Measurements from ENCODE around the gene ZNF565. TPM values are rescaled to one million over a fixed set of nuclear protein-coding genes. Genes with fewer than 3 reads are reported as not detected.
"Not testable (repeated sequence)": the region's sequence is repeated elsewhere in the genome, so short reads cannot be mapped to it uniquely, and the experiment has no call there.

Gene ZNF565
- total RNA-seq, 1 experiment from 2014 or later, result 4.1 TPM

DNA sequence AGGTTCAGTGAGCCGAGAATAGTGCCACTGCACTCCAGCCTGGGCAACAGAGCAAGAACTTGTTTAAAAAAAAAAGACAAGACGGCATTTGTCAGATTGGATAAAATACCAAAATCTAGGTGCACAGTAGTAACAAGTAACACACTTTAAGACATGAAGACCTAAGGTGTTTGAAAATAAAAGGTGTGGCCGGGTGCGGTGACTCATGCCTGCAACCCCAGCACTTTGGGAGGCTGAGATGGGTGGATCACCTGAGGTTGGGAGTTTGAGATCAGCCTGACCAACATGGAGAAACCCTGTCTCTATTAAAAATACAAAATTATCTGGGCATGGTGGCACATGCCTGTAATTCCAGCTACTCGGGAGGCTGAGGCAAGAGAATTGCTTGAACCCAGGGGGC is 27.7 kb downstream of the ZNF565 start:
- not testable (repeated sequence) for H3K9me3 ChIP-seq (replicated peaks); H3K27me3 ChIP-seq; DNase-seq; H3K27ac ChIP-seq; H3K4me1 ChIP-seq; H3K4me3 ChIP-seq
- H3K36me3 ChIP-seq, result peaks cover 26% of the 10 kb centered on the region

GRCh38 chr19:36183245-36183628 is 31.2 kb downstream of the ZNF565 start:
- Histone ChIP-seq H3K27ac (no peak overlapping the region), H3K4me1 (no peaks in the 10 kb centered on the region), H3K36me3 (peaks cover 22% of the 10 kb centered on the region), H3K4me3 (no peak overlapping the region), H3K27me3 (no peaks in the 10 kb centered on the region), H3K9me3 (replicated peaks) (peaks cover 5% of the 10 kb centered on the region)
- no peak for DNase-seq

DNA sequence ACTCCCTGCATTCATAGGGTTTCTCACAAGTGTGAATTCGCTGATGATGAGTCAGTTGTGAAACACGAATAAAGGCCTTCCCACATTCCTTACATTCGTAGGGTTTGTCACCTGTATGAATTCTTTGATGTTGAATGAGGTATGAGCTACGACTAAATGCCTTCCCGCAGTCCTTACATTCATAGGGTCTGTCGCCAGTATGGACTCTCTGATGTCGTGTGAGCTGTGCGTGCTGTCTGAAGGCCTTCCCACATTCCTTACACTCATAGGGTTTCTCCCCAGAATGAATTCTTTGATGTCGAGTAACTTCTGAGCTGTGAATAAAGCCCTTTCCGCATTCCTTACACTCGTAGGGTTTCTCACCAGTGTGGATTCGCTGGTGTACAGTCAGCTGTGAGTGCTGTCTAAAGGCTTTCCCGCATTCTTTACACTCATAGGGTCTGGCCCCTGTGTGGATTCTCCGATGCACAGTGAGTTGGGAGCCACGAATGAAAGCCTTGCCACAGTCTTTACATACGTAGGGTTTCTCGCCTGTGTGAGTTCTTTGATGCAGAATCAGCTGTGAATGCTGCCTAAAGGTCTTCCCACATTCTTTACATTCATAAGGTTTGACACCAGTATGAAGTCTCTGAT is 31.7 kb downstream of the ZNF565 start:
- peaks cover 22% of the 10 kb centered on the region for H3K36me3 ChIP-seq
- no peaks in the 10 kb centered on the region for H3K27me3 ChIP-seq
- no peak overlapping the region for H3K27ac ChIP-seq
- H3K9me3 ChIP-seq (replicated peaks), result peaks cover 5% of the 10 kb centered on the region
- no peak for DNase-seq
- no peaks in the 10 kb centered on the region for H3K4me1 ChIP-seq
- no peak overlapping the region for H3K4me3 ChIP-seq

DNA sequence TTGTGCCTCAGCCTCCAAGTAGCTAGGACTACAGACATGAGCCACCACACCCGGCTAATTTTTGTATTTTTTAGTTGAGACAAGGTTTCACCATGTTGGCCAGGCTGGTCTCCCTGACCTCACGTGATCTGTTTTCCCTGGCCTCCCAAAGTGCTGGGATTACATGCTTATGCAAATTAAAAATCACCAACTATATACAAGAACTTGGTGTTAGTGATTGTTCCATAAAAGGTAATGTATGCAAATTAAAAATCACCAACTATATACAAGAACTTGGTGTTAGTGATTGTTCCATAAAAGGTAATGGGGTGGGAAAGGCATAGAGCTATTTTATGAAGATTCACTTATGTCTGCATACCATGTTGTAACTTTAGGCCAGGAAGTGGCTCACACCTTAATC is 35.4 kb downstream of the ZNF565 start:
- not testable (repeated sequence) for H3K9me3 ChIP-seq (replicated peaks); H3K4me1 ChIP-seq; DNase-seq; H3K27ac ChIP-seq; H3K27me3 ChIP-seq; H3K4me3 ChIP-seq
- H3K36me3 ChIP-seq, result peaks cover 20% of the 10 kb centered on the region

- H3K27ac ChIP-seq; H3K4me3 ChIP-seq; H3K27me3 ChIP-seq; DNase-seq; H3K36me3 ChIP-seq; H3K9me3 ChIP-seq (replicated peaks): not testable (repeated sequence)
- peaks cover 11% of the 10 kb centered on the region; the same call in 1 of the 2 replicates for H3K4me1 ChIP-seq
Measured at GRCh38 chr19:36173846-36174245, 40.6 kb downstream of the ZNF565 start.

- peaks cover 21% of the 10 kb centered on the region for H3K4me1 ChIP-seq
- H3K36me3 ChIP-seq, result no peaks in the 10 kb centered on the region
- H3K27me3 ChIP-seq, result no peaks in the 10 kb centered on the region
- H3K4me3 ChIP-seq, result no peak overlapping the region
- H3K27ac ChIP-seq, result no peak overlapping the region
- H3K9me3 ChIP-seq (replicated peaks), result no peaks in the 10 kb centered on the region
- no peak for DNase-seq
Measured at GRCh38 chr19:36172852-36173251, 41.6 kb downstream of the ZNF565 start.

DNA sequence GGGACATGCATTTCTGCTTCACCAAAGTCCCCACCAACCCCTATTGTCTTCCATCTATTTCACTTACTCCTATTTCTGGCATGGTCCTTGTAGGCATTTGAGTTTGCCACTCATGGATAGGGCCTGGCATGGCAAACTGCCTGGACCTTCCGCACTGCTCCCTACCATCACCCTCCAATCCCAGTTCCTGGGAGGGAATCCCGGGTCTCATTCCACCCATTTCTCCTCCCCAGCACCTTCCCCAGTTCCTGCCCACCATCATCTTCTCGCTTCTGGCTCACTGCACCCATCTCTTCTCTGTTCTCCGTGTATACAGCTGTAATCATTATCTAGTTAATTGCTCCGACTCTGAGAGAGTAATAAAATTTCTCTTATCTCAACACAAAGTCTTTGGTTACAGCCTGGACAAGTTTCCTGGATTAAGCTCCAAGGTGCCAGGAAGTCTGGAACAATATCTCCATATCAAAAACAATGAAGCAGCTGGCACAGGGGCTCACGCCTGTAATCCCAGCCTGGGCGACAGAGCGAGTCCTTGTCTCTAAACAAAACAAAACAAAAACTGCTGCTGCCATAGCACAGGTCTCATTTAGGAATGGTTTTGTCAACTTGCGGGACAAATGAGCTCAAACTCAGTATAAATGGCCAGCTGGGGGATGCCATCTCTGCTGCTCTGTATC is 45.2 kb downstream of the ZNF565 start:
- peak overlapping the region; percentile 67 for H3K27ac ChIP-seq
- H3K4me1 ChIP-seq, result peaks cover 25% of the 10 kb centered on the region
- H3K9me3 ChIP-seq (replicated peaks), result no peaks in the 10 kb centered on the region
- DNase-seq, result peak; percentile 94 to 96
- H3K27me3 ChIP-seq, result no peaks in the 10 kb centered on the region
- H3K36me3 ChIP-seq, result no peaks in the 10 kb centered on the region
- no peak overlapping the region for H3K4me3 ChIP-seq

DNA sequence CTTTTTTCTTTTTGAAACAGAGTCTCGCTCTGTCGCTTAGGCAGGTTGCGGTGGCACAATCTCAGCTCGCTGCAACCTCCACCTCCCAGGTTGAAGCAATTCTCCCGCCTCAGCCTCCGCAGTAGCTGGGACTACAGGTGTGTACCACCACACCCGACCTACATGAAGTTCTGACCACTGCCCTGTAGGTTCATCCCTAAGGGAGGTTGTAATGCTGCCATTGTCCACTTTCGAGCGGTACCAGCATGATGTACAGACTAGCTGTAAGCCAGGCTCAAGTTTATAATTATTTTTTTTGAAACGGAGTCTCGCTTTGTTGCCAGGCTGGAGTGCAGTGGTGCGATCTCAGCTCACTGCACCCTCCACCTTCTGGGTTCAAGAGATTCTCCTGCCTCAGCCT is 50.7 kb downstream of the ZNF565 start:
- Histone ChIP-seq H3K36me3 (no peaks in the 10 kb centered on the region), H3K9me3 (replicated peaks) (no peaks in the 10 kb centered on the region; the same call in 1 of the 2 replicates), H3K27ac (no peak overlapping the region), H3K4me1 (peaks cover 14% of the 10 kb centered on the region), H3K4me3 (no peak overlapping the region), H3K27me3 (no peaks in the 10 kb centered on the region)
- no peak for DNase-seq

- H3K36me3 ChIP-seq, result no peaks in the 10 kb centered on the region
- no peak for DNase-seq
Measured at GRCh38 chr19:36160821-36161596, 53.5 kb downstream of the ZNF565 start.

DNA sequence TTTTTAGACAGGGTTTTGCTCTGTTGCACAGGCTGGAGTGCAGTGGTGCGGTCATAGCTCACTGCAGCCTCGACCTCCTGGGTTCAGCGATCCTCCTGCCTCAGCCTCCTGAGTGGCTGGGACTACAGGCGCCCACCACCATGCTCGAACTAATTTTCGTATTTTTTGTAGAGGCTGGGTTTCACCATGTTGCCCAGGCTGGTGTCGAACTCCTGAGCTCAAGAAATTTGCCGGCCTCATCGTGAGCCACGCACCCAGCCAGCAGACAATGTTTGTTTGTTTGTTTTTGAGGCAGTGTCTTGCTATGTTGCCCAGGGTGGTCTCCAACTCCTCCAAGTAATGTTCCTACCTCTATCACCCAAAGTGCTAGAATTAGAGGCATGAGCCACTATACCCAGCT is 61.3 kb downstream of the ZNF565 start:
- no peak for DNase-seq
- Histone ChIP-seq H3K27ac (no peak overlapping the region), H3K4me3 (no peak overlapping the region), H3K27me3 (no peaks in the 10 kb centered on the region), H3K9me3 (replicated peaks) (no peaks in the 10 kb centered on the region; the same call in 1 of the 2 replicates), H3K36me3 (peaks cover 55% of the 10 kb centered on the region), H3K4me1 (peaks cover 3% of the 10 kb centered on the region; the same call in 1 of the 2 replicates)

More at GRCh38 chr19:36160821-36161596, 53.5 kb downstream of the ZNF565 start:
- H3K4me3 ChIP-seq, result no peak overlapping the region
- H3K27me3 ChIP-seq, result no peaks in the 10 kb centered on the region
- no peaks in the 10 kb centered on the region for H3K4me1 ChIP-seq
- no peaks in the 10 kb centered on the region; the same call in 1 of the 2 replicates for H3K9me3 ChIP-seq (replicated peaks)
- no peak overlapping the region for H3K27ac ChIP-seq

GRCh38 chr19:36152352-36153091 is 61.9 kb downstream of the ZNF565 start, which contains the start of gene COX7A1:
Gene COX7A1, minus strand, starts transcription at chr19:36152447. Its CDS starts 40 bp downstream, at chr19:36152407.
- H3K27ac ChIP-seq, result no peak within 1 kb of the TSS; the same call in 1 of the 2 replicates
- no peaks in the 10 kb centered on the region; the same call in 1 of the 2 replicates for H3K9me3 ChIP-seq (replicated peaks)
- peak in 1 of 2 experiments; percentile 20 for DNase-seq
- peaks cover 3% of the 10 kb centered on the region; the same call in 1 of the 2 replicates for H3K4me1 ChIP-seq
- H3K4me3 ChIP-seq, result peak within 1 kb of the TSS; percentile 30
- H3K36me3 ChIP-seq, result peaks cover 59% of the 10 kb centered on the region
- no peaks in the 10 kb centered on the region for H3K27me3 ChIP-seq

DNA sequence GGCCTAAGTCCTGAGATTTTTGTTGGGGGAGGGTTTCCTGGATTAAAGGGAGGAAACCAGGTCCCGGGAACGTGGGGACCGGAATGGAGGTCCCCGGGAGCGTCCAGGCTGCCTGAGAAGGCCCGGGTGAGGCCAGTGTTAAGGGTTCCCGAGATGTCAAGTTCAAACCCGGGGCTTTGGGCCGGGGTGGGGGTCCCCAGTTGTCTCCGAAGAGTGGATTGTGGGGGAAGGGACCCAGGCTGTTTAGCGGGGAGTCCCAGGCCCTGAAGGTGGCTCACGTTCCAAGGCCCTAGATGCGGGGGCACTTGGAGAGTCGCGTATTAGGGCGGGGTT is 62.5 kb downstream of the ZNF565 start:
- Histone ChIP-seq H3K4me1 (peaks cover 3% of the 10 kb centered on the region; the same call in 1 of the 2 replicates), H3K36me3 (peaks cover 64% of the 10 kb centered on the region), H3K4me3 (no peak overlapping the region), H3K9me3 (replicated peaks) (no peaks in the 10 kb centered on the region; the same call in 1 of the 2 replicates), H3K27me3 (no peaks in the 10 kb centered on the region), H3K27ac (no peak overlapping the region)
- DNase-seq, result no peak

GRCh38 chr19:36151144-36152018 is 63.1 kb downstream of the ZNF565 start:
- no peaks in the 10 kb centered on the region for H3K27me3 ChIP-seq
- peaks cover 3% of the 10 kb centered on the region; the same call in 1 of the 2 replicates for H3K4me1 ChIP-seq
- no peak overlapping the region for H3K4me3 ChIP-seq
- no peak for DNase-seq
- H3K9me3 ChIP-seq (replicated peaks), result no peaks in the 10 kb centered on the region; the same call in 1 of the 2 replicates
- peaks cover 70% of the 10 kb centered on the region for H3K36me3 ChIP-seq
- no peak overlapping the region for H3K27ac ChIP-seq

All from SJCRH30 (cell line).